Esophagus muscularis mucosa (tissue), 4 donors: ENCODE data around the gene TACC2.

ENCODE experiments used
- CTCF ChIP-seq, 3 experiments: fragments of 200-600 bp in 2 of 3; fragments of 450-650 bp in 1 of 3; sonication (generic) in 2 of 3; IDR thresholded peaks; one replicate each; pipeline ENCODE4 v1.5.1; 2017 to 2019; ENCODE audit warnings: antibody characterized with exemption in 3 of 3, mild to moderate bottlenecking in 2 of 3, moderate library complexity in 1 of 3
- EP300 ChIP-seq: sonication (generic); formaldehyde crosslinking; IDR thresholded peaks from one replicate; pipeline ENCODE4 v1.6.1; 2017; ENCODE audit warnings: antibody characterized with exemption
- POLR2AphosphoS5 ChIP-seq, 2 donors: sonication (generic); formaldehyde crosslinking; IDR thresholded peaks; one replicate each; pipeline ENCODE4 v1.6.1; 2017; ENCODE audit warnings: antibody characterized with exemption in 2 of 2

- TF ChIP-seq CTCF (IDR thresholded peaks at IDR 0.05) (no peak), POLR2AphosphoS5 (IDR thresholded peaks at IDR 0.05) (no peak), EP300 (no peak)
These were observed 312.8 kb downstream of the TACC2 start for GRCh38 chr10:122301811-122302115.
